Central memory CD8-positive, alpha-beta T cell (primary cell): ENCODE measurements around the gene NHERF1.
A peak's percentile ranks its signal among the peaks of the same experiment; 100 is the strongest.

Experiments
- ATAC-seq: fragments of 150-1000 bp; cut with Tn5 transposase; replicated peaks from 2 replicates; pipeline ENCODE4 v1.10.0; 2022; ENCODE audit warnings: mild to moderate bottlenecking, moderate FRiP score, moderate number of reproducible peaks; ENCODE audit not compliant: poor library complexity, severe bottlenecking; ENCODE audit errors: extremely low read depth
- DNase-seq, 2 donors: peaks; one replicate each; pipeline ENCODE4 v3.0.0; 2021; ENCODE audit warnings: low spot score in 2 of 2
- H3K27ac Mint-ChIP-seq: one replicate; pipeline ENCODE4 v1.8.0; 2022; ENCODE audit warnings: low read depth, mild to moderate bottlenecking, moderate library complexity, mixed read lengths
- H3K27me3 Mint-ChIP-seq: one replicate; pipeline ENCODE4 v1.8.0; 2022; ENCODE audit warnings: mixed read lengths
- H3K36me3 Mint-ChIP-seq: one replicate; pipeline ENCODE4 v1.8.0; 2022; ENCODE audit warnings: mild to moderate bottlenecking, moderate library complexity, mixed read lengths; ENCODE audit not compliant: insufficient read depth
- H3K4me1 Mint-ChIP-seq: one replicate; pipeline ENCODE4 v1.8.0; 2022; ENCODE audit warnings: mixed read lengths
- H3K4me3 Mint-ChIP-seq: one replicate; pipeline ENCODE4 v1.8.0; 2022; ENCODE audit warnings: mild to moderate bottlenecking, moderate library complexity, mixed read lengths
- H3K9me3 Mint-ChIP-seq: one replicate; pipeline ENCODE4 v1.8.0; 2022; ENCODE audit warnings: mixed read lengths

Gene NHERF1

DNA sequence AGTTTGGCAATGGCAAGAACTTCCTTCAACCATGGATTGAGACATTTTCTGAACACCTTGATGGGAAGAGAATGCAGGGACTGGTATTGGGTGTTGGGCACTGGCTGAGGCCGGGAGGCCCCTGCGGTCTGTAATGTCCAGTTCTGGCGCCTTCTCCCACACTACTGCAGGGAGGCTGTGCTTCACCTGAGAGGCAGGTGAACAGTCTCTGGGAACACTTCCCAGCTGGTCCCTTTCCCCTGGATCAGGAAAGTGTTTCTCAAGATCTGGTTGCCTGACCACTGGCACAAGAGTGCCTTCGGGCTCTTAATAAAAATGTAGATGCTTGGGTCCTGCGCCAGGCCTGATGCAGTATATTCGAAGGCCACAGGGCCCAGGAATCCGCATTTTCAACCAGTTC lies 56.3 kb downstream of the NHERF1 start:
- Mint-ChIP-seq H3K27ac (no peak overlapping the region), H3K36me3 (peaks cover 18% of the 10 kb centered on the region)

DNA sequence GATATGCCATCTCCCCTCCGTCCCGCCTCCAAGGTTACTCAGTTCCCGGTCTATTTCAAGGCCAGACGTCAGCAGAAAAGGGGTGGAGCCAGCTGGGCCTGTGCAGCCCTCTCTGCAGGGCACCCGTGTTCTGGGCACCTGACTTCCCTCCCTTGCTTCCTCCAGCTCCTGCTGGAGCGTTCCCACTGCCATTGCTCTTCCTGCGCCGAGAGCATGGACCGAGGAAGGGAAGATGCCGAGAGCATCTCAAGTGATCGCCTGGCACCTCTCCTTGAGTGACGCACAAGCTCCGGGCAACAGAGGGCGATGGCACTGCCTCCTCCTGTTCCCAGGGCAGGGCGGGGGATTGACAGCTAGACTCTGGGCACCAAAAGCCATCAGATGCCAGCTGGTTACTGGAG lies 57.2 kb downstream of the NHERF1 start:
- peaks cover 11% of the 10 kb centered on the region for H3K4me1 Mint-ChIP-seq
- H3K27me3 Mint-ChIP-seq = no peaks in the 10 kb centered on the region
- H3K9me3 Mint-ChIP-seq = no peaks in the 10 kb centered on the region
- peaks cover 14% of the 10 kb centered on the region for H3K36me3 Mint-ChIP-seq
- no peak for DNase-seq
- no peak overlapping the region for H3K4me3 Mint-ChIP-seq
- no peak for ATAC-seq
- H3K27ac Mint-ChIP-seq = no peak overlapping the region

More for the DNA sequence above, 56.3 kb downstream of the NHERF1 start:
- H3K27me3 Mint-ChIP-seq = no peaks in the 10 kb centered on the region
- no peaks in the 10 kb centered on the region for H3K9me3 Mint-ChIP-seq
- no peak for DNase-seq
- H3K4me3 Mint-ChIP-seq = no peak overlapping the region
- H3K4me1 Mint-ChIP-seq = peaks cover 6% of the 10 kb centered on the region
- no peak for ATAC-seq

DNA sequence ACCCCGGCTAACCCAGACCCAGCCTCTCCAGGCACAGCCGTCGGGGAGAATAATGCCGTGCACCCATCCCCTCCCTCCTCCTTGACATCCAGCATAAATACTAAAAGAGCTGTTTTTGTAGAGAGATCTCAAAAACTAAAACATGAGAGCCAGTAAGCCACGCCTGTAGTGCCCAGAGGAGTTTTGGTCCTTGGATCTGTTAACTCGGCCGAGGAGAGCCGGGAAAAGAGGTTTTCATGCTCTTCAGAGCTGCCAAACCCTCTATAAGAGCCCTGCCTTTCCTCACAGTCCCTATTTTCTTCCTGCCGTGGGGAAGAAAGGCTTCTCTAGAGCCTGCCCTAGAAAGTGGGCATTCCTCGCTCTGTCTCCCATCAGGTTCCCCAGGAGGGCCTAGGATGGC lies 57.9 kb downstream of the NHERF1 start:
- DNase-seq (no peak), ATAC-seq (no peak)
- no peak overlapping the region for H3K27ac Mint-ChIP-seq
- peaks cover 18% of the 10 kb centered on the region for H3K36me3 Mint-ChIP-seq
- no peaks in the 10 kb centered on the region for H3K9me3 Mint-ChIP-seq
- peaks cover 11% of the 10 kb centered on the region for H3K4me1 Mint-ChIP-seq
- H3K27me3 Mint-ChIP-seq = no peaks in the 10 kb centered on the region
- no peak overlapping the region for H3K4me3 Mint-ChIP-seq

DNA sequence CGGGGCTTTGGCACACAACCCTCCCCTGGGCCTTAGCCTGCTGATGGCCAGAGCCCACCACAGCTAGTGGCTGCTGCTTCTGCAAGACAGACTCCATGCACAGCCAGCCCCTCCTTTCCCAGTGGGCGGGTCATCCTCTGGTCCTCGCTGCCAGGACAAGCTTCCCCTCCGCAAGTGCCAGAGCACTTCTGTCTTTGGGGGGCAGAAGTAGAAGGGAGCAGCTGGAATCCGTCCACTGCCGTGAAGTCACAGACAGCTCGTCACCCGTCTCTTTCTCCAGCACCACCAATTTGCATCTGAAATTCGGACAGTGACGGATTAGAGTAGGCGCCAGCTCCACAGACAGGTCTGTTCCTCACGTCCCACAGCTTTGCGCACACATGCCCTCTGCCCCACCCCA lies 59.0 kb downstream of the NHERF1 start:
- no peaks in the 10 kb centered on the region for H3K27me3 Mint-ChIP-seq
- H3K36me3 Mint-ChIP-seq = peaks cover 23% of the 10 kb centered on the region
- H3K27ac Mint-ChIP-seq = no peak overlapping the region

DNA sequence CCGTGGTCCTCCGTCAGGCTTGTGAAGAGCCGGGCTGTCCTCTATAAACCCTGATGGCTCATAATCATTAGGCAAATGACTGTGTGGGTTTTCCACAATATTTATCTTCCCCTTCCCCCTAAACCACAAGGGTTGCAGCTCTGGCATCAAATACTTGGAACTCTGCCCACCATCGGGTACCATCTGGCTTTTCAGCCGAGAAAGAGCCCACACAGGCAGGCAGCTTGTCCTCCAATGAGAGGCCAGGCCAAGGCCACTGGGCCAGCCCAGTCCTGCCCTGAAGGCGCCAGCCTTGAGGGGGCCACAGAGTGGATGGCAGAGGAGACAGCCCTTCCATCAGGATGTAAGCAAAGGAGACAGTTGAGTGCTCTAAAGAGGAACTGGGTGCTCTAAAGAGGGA lies 59.5 kb downstream of the NHERF1 start:
- no peaks in the 10 kb centered on the region for H3K9me3 Mint-ChIP-seq
- H3K36me3 Mint-ChIP-seq = peaks cover 20% of the 10 kb centered on the region
- DNase-seq (no peak), ATAC-seq (no peak)
- H3K4me3 Mint-ChIP-seq = no peak overlapping the region
- H3K4me1 Mint-ChIP-seq = peaks cover 11% of the 10 kb centered on the region
- H3K27ac Mint-ChIP-seq = no peak overlapping the region
- H3K27me3 Mint-ChIP-seq = no peaks in the 10 kb centered on the region

More for the DNA sequence above, 59.0 kb downstream of the NHERF1 start:
- DNase-seq (no peak), ATAC-seq (no peak)
- H3K4me3 Mint-ChIP-seq = no peak overlapping the region
- H3K4me1 Mint-ChIP-seq = peaks cover 11% of the 10 kb centered on the region
- H3K9me3 Mint-ChIP-seq = no peaks in the 10 kb centered on the region

DNA sequence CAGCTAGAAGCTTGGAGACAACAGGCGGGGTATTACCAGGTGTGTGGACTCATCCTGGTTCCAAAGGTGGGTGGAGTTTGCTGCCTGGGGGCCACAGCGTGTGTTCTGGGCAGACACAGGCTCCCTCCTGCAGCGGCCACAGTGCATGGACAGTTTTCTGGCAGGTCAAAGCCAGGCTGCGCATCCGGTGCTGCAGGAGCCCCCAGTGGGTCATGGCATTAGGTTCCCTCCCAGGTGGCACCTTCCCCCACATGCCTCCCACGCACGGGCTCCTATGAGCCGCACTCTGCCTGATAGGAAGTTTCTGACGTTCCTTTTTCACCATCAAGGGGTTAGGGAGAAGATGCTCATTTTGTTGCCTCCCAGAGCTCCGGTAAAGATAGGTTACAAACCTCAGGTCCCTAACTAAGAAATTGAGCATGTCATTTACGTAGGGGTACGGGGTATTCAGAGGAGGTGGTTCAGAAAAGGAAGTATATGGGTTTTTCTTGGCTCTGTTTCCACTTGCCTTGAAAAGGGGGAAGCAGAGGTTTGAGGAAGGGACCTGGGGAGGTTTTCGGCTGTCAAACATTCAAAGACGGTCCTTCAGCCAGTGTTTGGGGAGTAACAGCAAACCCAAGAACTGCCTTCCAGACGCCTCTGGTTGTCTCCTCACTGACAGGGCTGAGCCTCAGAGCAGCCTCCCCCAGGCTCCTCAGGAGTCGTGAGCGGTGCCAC lies 60.4 kb downstream of the NHERF1 start:
- Mint-ChIP-seq H3K36me3 (peaks cover 23% of the 10 kb centered on the region), H3K27ac (no peak overlapping the region)
- no peak for DNase-seq

DNA sequence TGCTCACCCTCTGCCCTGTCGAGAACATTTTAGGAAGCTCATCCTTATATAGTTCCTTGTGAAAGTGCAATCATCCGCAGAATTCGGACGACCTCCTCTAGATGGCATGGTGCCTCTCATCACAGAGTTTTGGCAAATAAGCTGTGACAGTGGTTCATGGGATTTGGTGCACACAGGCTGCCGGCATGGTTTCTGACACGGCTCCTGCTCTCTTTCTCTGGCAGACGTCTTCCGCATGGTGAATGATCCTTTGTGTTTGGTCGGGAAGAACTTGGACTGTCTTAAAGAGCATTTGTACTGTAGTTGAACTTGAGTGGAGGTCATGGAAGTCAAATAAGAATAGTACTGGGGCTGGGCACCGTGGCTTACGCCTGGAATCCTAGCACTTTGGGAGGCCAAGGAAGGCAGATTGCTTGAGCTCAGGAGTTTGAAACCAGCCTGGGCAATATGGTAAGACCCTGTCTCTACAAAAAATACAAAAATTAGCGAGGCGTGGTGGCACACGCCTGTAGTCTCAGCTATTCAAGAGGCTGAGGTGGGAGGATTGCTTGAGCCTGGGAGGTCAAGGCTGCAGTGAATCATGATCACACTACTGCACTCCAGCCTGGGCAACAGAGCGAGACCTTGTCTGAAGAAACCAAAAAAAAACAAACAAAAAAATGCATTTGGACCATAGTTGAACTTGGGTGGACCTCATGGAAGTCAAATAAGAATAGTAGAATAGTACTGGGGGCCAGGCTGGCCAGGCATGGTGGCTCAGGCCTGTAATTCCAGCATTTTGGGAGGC lies 62.5 kb downstream of the NHERF1 start:
- DNase-seq (no peak), ATAC-seq (no peak)
- Mint-ChIP-seq H3K4me3 (no peak overlapping the region), H3K36me3 (peaks cover 23% of the 10 kb centered on the region), H3K27ac (no peak overlapping the region), H3K9me3 (no peaks in the 10 kb centered on the region), H3K27me3 (no peaks in the 10 kb centered on the region), H3K4me1 (peaks cover 12% of the 10 kb centered on the region)

More for the DNA sequence above, 60.4 kb downstream of the NHERF1 start:
- Mint-ChIP-seq H3K9me3 (no peaks in the 10 kb centered on the region), H3K27me3 (no peaks in the 10 kb centered on the region), H3K4me3 (no peak overlapping the region), H3K4me1 (peaks cover 11% of the 10 kb centered on the region)
- ATAC-seq = no peak

DNA sequence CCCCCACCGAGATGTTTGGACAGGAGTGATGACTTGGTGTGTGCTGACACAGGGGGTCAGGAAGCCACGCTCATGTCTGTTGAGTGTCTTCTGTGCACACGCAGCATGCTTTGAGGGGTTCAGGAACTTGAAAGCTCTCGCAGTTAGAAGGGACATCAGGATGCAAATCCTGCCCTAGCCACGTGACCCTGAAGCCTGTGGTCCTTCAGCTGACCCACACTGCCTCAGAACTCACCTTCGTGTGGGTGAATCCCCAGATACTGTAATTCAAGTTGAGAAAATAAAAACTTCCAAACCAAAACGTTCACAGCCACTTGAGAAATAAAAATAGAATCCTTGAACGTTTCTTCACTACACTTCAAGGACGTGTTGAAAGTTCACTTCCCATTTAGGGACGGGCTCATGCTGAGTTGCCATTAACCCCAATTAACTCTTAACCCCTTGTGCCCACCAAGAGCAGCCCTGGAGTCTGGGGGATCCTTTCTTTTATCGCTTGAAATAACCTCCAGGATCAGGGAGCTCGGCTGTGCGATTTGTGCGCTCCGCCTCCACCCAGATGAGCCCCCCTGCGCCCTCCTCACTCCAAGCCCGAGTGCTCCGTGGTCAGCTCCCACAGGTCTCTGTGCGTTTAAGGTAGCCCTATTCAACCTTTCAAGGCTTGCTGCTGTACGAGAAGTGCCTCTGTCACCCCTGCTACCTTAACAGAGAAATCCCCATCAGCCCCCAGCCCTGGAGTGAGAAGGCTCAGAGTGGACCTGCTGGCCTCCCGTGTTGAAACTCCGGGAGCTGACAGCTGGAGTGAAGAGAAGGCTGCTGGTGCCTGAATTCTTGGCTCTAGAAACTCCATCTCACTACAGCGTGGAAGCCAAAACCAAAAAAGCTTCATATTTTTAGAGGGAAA lies 63.9 kb downstream of the NHERF1 start:
- no peak for ATAC-seq
- Mint-ChIP-seq H3K27me3 (no peaks in the 10 kb centered on the region), H3K4me1 (peaks cover 12% of the 10 kb centered on the region), H3K9me3 (no peaks in the 10 kb centered on the region), H3K36me3 (peaks cover 22% of the 10 kb centered on the region), H3K4me3 (no peak overlapping the region), H3K27ac (no peak overlapping the region)
- DNase-seq = no peak

DNA sequence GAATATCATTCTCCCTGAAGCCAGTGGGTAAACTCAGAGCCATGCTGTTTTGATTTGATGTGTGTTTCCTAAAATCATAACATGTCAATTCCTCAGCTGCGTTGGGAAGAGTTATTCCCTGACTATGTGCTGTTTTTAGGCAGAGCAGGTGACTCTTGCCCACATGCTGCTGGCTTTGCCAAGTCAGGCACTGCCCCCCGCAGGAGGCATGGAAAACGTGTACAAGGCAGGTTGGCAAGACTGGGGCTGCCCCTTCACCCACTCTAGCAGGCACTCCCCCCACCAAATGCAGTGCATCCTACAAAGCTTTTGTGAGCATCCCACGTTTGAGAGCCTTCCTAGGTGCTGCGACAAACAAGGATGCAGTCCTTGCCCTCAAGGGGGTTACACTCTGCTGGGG lies 66.0 kb downstream of the NHERF1 start:
- Mint-ChIP-seq H3K27ac (no peak overlapping the region), H3K36me3 (peaks cover 26% of the 10 kb centered on the region), H3K4me3 (no peak overlapping the region), H3K9me3 (no peaks in the 10 kb centered on the region), H3K27me3 (no peaks in the 10 kb centered on the region), H3K4me1 (peaks cover 10% of the 10 kb centered on the region)
- ATAC-seq = no peak
- DNase-seq = no peak

DNA sequence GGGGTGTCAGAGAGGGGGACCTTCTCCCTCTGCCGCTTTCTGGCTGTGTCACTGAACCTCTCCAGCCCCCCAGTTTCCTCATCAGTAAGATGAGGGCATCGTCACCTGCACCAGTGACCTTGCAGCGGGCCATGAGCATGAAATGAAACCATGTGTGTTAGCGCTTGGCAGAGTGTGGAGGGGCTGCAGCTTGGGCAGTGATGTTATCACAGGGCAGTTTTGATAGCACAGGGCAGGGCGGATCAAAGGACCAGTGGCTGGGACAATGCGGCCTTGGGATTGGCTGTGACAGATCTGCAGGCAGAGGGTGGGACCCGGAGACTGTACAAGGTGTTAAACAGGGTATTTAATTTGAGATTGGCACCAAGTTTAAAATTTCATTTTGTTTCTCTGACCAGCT lies 66.6 kb downstream of the NHERF1 start:
- ATAC-seq (no peak), DNase-seq (no peak)
- H3K27me3 Mint-ChIP-seq = no peaks in the 10 kb centered on the region
- no peaks in the 10 kb centered on the region for H3K9me3 Mint-ChIP-seq
- H3K36me3 Mint-ChIP-seq = peaks cover 26% of the 10 kb centered on the region
- H3K4me1 Mint-ChIP-seq = peaks cover 6% of the 10 kb centered on the region
- no peak overlapping the region for H3K27ac Mint-ChIP-seq
- H3K4me3 Mint-ChIP-seq = no peak overlapping the region

DNA sequence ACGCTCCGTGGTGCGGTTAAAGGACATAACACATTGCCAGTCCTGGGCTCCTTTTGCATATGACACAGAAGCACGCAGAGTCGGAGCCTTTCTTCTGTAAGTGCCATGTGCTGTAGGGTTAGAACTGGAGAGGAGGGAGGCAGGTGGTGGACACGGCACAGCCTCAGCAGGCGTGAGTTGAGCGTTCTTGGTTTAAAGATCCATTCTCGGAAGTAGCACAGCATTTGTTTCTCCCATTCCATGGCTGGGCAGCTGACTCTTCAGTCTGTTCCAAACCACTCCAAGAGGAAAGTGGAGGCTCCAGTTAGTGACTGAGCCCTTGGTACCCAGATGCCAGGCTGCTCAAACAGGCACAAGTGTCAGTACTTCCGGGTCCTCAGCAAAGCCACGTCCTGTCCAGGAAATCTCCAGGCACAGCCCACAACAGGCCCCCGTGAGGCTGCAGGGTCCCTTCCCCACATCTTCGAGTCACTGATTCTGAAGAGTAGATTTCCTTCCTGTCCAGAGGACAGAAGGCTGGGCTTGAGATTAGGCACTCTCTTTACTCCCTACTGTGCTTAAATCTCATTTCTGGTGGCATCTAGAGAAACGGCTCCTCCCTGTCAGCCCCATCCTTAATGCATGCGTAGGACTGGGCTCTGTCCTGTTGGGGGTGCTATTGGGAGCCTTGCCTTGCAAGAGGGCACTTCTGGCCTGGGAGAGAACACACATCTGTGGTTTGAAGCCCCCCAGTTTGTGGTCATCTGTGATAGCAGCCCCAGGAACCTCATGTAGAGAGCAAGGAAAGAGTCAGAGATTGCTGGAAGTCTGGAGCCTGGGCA lies 67.3 kb downstream of the NHERF1 start:
- Mint-ChIP-seq H3K36me3 (peaks cover 26% of the 10 kb centered on the region), H3K4me3 (no peak overlapping the region), H3K4me1 (peaks cover 4% of the 10 kb centered on the region), H3K9me3 (no peaks in the 10 kb centered on the region), H3K27me3 (no peaks in the 10 kb centered on the region), H3K27ac (peak overlapping the region; percentile 49)
- no peak for ATAC-seq
- DNase-seq = no peak
